Body of pancreas (tissue), 4 donors: ENCODE measurements around the gene ATP11A.

Experiments used
- POLR2A ChIP-seq, 3 donors: fragments of 450-650 bp; IDR thresholded peaks; one replicate each; pipeline ENCODE4 v1.6.1; 2016; ENCODE audit warnings: antibody characterized with exemption in 3 of 3, mild to moderate bottlenecking in 2 of 3
- TF ChIP-seq, protein P1 (sequence below), 7 experiments: fragments of 450-650 bp in 4 of 7; fragments of 200-600 bp in 3 of 7; sonication (generic) in 3 of 7; IDR thresholded peaks; one replicate each; pipeline ENCODE4 v1.5.1; 2016 to 2019; ENCODE audit warnings: antibody characterized with exemption in 7 of 7

DNA sequence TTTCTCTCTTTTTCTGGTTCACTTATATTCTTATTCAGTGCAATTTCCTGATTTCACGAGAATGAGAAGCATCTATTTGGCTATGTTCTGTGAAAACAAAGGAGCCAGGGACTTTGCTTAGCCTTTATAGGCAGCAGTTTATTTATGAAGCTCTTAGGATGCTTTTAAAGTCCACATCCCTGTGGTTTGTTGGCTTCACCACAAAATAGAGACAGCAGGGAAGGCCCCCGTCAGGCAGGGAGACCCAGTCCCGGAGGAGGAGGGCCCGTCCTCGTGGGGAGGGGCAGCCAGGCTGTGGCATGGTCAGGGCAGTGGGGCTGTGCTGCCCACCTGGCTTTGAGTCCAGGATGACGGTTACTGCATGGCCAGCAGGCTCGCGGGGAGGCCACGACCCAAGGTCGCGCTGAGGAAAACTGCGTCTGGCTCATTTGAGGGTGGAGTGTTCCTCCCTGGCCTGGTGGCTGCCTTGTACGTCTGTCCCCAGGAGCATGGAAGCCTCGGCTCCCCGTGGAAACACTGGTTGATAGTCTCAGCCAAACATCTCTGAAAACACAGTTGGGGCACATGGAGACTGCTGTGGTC, 92.7 kb downstream of the ATP11A start:
- TF ChIP-seq POLR2A (IDR thresholded peaks at IDR 0.05) = no peak
- TF ChIP-seq, protein P1, sequence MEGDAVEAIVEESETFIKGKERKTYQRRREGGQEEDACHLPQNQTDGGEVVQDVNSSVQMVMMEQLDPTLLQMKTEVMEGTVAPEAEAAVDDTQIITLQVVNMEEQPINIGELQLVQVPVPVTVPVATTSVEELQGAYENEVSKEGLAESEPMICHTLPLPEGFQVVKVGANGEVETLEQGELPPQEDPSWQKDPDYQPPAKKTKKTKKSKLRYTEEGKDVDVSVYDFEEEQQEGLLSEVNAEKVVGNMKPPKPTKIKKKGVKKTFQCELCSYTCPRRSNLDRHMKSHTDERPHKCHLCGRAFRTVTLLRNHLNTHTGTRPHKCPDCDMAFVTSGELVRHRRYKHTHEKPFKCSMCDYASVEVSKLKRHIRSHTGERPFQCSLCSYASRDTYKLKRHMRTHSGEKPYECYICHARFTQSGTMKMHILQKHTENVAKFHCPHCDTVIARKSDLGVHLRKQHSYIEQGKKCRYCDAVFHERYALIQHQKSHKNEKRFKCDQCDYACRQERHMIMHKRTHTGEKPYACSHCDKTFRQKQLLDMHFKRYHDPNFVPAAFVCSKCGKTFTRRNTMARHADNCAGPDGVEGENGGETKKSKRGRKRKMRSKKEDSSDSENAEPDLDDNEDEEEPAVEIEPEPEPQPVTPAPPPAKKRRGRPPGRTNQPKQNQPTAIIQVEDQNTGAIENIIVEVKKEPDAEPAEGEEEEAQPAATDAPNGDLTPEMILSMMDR (IDR thresholded peaks at IDR 0.05) = no peak
